Measurements from ENCODE around the gene MPC1. TPM values are rescaled to one million over a fixed set of nuclear protein-coding genes. Genes with fewer than 3 reads are reported as not detected.

MPC1 gene
- 25.7 TPM for total RNA-seq
- 10 to 100 TPM; 70.2 to 92.1 (median 79.2) TPM for polyA plus RNA-seq

DNA sequence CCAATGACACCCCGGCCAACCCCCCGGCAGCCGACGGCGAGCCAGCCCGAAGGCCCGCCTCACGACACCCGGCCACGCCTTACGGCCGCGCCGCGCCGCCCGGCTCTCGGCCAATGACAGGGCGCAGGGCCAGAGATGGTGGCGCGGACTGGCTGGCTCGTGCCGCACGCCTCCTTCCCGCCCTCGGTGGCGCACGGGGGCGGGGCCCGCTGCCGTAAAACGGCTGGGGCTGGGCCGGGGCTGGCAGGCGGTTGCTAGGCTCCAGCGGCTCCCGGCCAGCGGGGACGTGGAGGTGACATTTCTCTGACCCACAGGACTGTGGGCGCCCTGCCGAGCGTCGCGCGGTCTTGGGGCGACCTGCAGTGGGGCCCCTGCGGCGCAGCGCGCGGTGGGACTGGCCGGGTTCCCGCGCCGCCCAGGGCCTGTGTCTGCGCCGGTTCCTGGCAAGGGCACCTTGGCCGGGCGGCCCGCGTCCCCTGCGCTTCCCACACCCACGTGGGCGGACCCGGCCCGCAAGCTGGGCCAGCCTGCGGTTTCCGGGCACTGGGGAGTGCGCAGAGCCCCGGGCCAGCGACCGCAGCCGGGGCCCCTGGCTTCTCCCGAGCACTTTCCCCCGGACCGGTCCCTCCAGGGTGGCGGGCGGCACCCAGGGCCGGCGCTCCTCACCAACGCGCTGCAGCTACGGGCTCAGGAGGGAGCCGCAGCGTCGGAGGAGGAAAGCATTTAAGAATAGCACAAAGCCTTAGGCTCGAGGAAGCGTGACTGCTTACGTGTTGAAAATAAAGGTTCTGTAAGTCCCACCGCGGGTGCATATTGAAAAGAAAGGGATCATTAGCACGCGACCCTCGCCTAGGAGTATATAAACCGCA lies at the start of gene MPC1:
Gene MPC1 (minus strand): TSS at position 8 of the 869 bp plus-strand sequence. CDS start 64 bp downstream, outside the sequence.
- Mint-ChIP-seq H3K27ac (peak within 1 kb of the TSS; percentile 56 to 94 (median 89)), H3K4me1 (peaks cover 5 to 22% (median 14%) of the 10 kb centered on the region in 4 donors), H3K4me3 (peak within 1 kb of the TSS; percentile 95 to 99 (median 97)), H3K9me3 (no peaks in the 10 kb centered on the region), H3K27me3 (peaks cover 6% of the 10 kb centered on the region), H3K36me3 (no peaks in the 10 kb centered on the region)
- no peaks in the 10 kb centered on the region for H3K27me3 ChIP-seq (ENCODE audit: control insufficient read depth, insufficient read depth, low read length)
- peaks cover 17% of the 10 kb centered on the region for H3K4me1 ChIP-seq (ENCODE audit: control insufficient read depth, insufficient read depth, low read length, poor library complexity, severe bottlenecking)
- peak; percentile 92 to 97 (median 95) for DNase-seq
- H3K4me3 ChIP-seq (ENCODE audit: low read depth, low read length) = peak within 1 kb of the TSS; percentile 92
- peak; percentile 96 to 97 for ATAC-seq (ENCODE audit: low read depth in 2 of 2)
- H3K36me3 ChIP-seq (ENCODE audit: control insufficient read depth, insufficient read depth, low read length) = peaks cover 2% of the 10 kb centered on the region
- H3K9me3 ChIP-seq (ENCODE audit: control insufficient read depth in 2 of 2, low read length in 2 of 2) = no peaks in the 10 kb centered on the region
- H3K27ac ChIP-seq (ENCODE audit: insufficient read depth, low read length, poor library complexity, severe bottlenecking) = peak within 1 kb of the TSS; percentile 76

- Histone ChIP-seq H3K27me3 (ENCODE audit: control insufficient read depth, insufficient read depth, low read length) (no peaks in the 10 kb centered on the region), H3K9me3 (ENCODE audit: control insufficient read depth in 2 of 2, low read length in 2 of 2) (no peaks in the 10 kb centered on the region), H3K4me1 (ENCODE audit: control insufficient read depth, insufficient read depth, low read length, poor library complexity, severe bottlenecking) (no peaks in the 10 kb centered on the region), H3K36me3 (ENCODE audit: control insufficient read depth, insufficient read depth, low read length) (no peaks in the 10 kb centered on the region), H3K27ac (ENCODE audit: insufficient read depth, low read length, poor library complexity, severe bottlenecking) (no peak overlapping the region), H3K4me3 (ENCODE audit: low read depth, low read length) (no peak overlapping the region)
- H3K9me3 Mint-ChIP-seq = peaks cover 0 to 3% (median 0%) of the 10 kb centered on the region in 7 donors
- peaks cover 11% of the 10 kb centered on the region for H3K36me3 Mint-ChIP-seq
- H3K4me1 Mint-ChIP-seq = peaks cover 0 to 1% (median under 1%) of the 10 kb centered on the region in 4 donors
- H3K27me3 Mint-ChIP-seq = no peaks in the 10 kb centered on the region
- H3K27ac Mint-ChIP-seq = no peak overlapping the region
- ATAC-seq (ENCODE audit: low read depth in 2 of 2) (no peak), DNase-seq (no peak)
- no peak overlapping the region for H3K4me3 Mint-ChIP-seq
These were observed 47.5 kb upstream of the MPC1 start for GRCh38 chr6:166430269-166430668.

DNA sequence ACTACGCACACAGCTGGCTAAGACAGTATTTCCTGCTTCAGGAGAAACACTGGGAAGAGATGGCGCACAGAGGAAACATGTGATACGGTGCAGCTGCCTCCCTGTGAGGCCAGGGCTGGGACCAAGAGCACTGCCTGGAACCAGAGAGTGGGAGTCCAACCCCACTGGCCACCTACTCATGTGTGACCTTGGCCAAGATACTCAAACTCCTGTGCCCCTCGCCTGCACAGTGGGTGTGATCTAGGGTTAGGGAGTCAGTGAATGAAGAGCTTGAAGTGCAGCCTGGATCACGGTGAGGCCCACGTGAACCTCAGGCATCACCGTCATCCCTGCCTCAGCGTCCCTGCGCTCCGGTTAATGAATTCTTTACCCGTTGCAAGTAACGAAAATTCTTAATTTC lies 41.7 kb upstream of the MPC1 start:
- ATAC-seq (ENCODE audit: low read depth in 2 of 2) = no peak
- peaks cover 5 to 23% (median 14%) of the 10 kb centered on the region in 4 donors for H3K4me1 Mint-ChIP-seq
- H3K4me1 ChIP-seq (ENCODE audit: control insufficient read depth, insufficient read depth, low read length, poor library complexity, severe bottlenecking) = peaks cover 19% of the 10 kb centered on the region

DNA sequence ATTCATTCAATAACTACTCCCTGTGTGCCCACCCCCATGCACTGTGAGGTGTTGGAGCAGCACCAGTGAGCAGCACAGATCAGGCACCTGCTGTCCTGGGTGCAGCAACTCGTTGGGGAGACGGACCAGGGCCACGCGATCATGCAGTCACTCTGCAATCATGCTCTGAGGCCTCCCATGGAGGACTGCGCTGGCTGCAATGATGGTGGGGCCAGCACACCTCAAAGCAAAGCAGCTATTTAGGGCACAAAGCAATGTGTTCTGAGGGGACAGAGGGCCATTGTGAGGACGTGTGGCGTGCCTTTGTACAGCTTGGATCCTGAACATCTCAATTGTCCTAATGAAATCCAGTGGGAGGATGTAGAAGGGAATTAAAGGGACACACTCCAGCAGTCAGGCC lies 41.0 kb upstream of the MPC1 start:
- no peak overlapping the region for H3K27ac Mint-ChIP-seq

More for the DNA sequence above, 41.7 kb upstream of the MPC1 start:
- no peaks in the 10 kb centered on the region for H3K9me3 ChIP-seq (ENCODE audit: control insufficient read depth in 2 of 2, low read length in 2 of 2)
- no peaks in the 10 kb centered on the region for H3K36me3 ChIP-seq (ENCODE audit: control insufficient read depth, insufficient read depth, low read length)
- no peak overlapping the region for H3K27ac ChIP-seq (ENCODE audit: insufficient read depth, low read length, poor library complexity, severe bottlenecking)
- Mint-ChIP-seq H3K4me3 (no peak overlapping the region), H3K27ac (peak overlapping the region in 2 of 3 donors; percentile 38 to 55), H3K27me3 (no peaks in the 10 kb centered on the region), H3K36me3 (no peaks in the 10 kb centered on the region), H3K9me3 (peaks cover 0 to 3% (median 0%) of the 10 kb centered on the region in 7 donors)
- no peaks in the 10 kb centered on the region for H3K27me3 ChIP-seq (ENCODE audit: control insufficient read depth, insufficient read depth, low read length)
- no peak overlapping the region for H3K4me3 ChIP-seq (ENCODE audit: low read depth, low read length)
- no peak for DNase-seq

GRCh38 chr6:166423051-166423745 lies 40.5 kb upstream of the MPC1 start:
- ATAC-seq (ENCODE audit: low read depth in 2 of 2) (no peak), DNase-seq (no peak)
- Histone ChIP-seq H3K36me3 (ENCODE audit: control insufficient read depth, insufficient read depth, low read length) (no peaks in the 10 kb centered on the region), H3K27ac (ENCODE audit: insufficient read depth, low read length, poor library complexity, severe bottlenecking) (no peak overlapping the region), H3K9me3 (ENCODE audit: control insufficient read depth in 2 of 2, low read length in 2 of 2) (no peaks in the 10 kb centered on the region), H3K4me1 (ENCODE audit: control insufficient read depth, insufficient read depth, low read length, poor library complexity, severe bottlenecking) (peaks cover 31% of the 10 kb centered on the region), H3K4me3 (ENCODE audit: low read depth, low read length) (no peak overlapping the region), H3K27me3 (ENCODE audit: control insufficient read depth, insufficient read depth, low read length) (no peaks in the 10 kb centered on the region)
- Mint-ChIP-seq H3K27me3 (no peaks in the 10 kb centered on the region), H3K27ac (no peak overlapping the region), H3K4me1 (peaks cover 15 to 34% (median 26%) of the 10 kb centered on the region in 4 donors), H3K36me3 (no peaks in the 10 kb centered on the region), H3K4me3 (no peak overlapping the region), H3K9me3 (no peaks in the 10 kb centered on the region)

More for the DNA sequence above, 41.0 kb upstream of the MPC1 start:
- Mint-ChIP-seq H3K9me3 (peaks cover 0 to 3% (median 0%) of the 10 kb centered on the region in 7 donors), H3K36me3 (no peaks in the 10 kb centered on the region), H3K4me1 (peaks cover 12 to 29% (median 20%) of the 10 kb centered on the region in 4 donors), H3K27me3 (no peaks in the 10 kb centered on the region), H3K4me3 (no peak overlapping the region)
- no peak for DNase-seq
- Histone ChIP-seq H3K36me3 (ENCODE audit: control insufficient read depth, insufficient read depth, low read length) (no peaks in the 10 kb centered on the region), H3K9me3 (ENCODE audit: control insufficient read depth in 2 of 2, low read length in 2 of 2) (no peaks in the 10 kb centered on the region), H3K27me3 (ENCODE audit: control insufficient read depth, insufficient read depth, low read length) (no peaks in the 10 kb centered on the region), H3K4me3 (ENCODE audit: low read depth, low read length) (no peak overlapping the region), H3K4me1 (ENCODE audit: control insufficient read depth, insufficient read depth, low read length, poor library complexity, severe bottlenecking) (peaks cover 25% of the 10 kb centered on the region), H3K27ac (ENCODE audit: insufficient read depth, low read length, poor library complexity, severe bottlenecking) (no peak overlapping the region)
- ATAC-seq (ENCODE audit: low read depth in 2 of 2) = no peak

GRCh38 chr6:166422201-166422940 lies 39.6 kb upstream of the MPC1 start:
- Mint-ChIP-seq H3K27me3 (peaks cover 3% of the 10 kb centered on the region), H3K27ac (peak overlapping the region in 1 of 3 donors; percentile 60), H3K9me3 (no peaks in the 10 kb centered on the region), H3K4me1 (peaks cover 16 to 43% (median 33%) of the 10 kb centered on the region in 4 donors), H3K36me3 (no peaks in the 10 kb centered on the region), H3K4me3 (no peak overlapping the region)
- Histone ChIP-seq H3K4me3 (ENCODE audit: low read depth, low read length) (no peak overlapping the region), H3K27ac (ENCODE audit: insufficient read depth, low read length, poor library complexity, severe bottlenecking) (no peak overlapping the region), H3K27me3 (ENCODE audit: control insufficient read depth, insufficient read depth, low read length) (no peaks in the 10 kb centered on the region), H3K36me3 (ENCODE audit: control insufficient read depth, insufficient read depth, low read length) (no peaks in the 10 kb centered on the region), H3K4me1 (ENCODE audit: control insufficient read depth, insufficient read depth, low read length, poor library complexity, severe bottlenecking) (peaks cover 39% of the 10 kb centered on the region), H3K9me3 (ENCODE audit: control insufficient read depth in 2 of 2, low read length in 2 of 2) (no peaks in the 10 kb centered on the region)
- ATAC-seq (ENCODE audit: low read depth in 2 of 2) (no peak), DNase-seq (no peak)

DNA sequence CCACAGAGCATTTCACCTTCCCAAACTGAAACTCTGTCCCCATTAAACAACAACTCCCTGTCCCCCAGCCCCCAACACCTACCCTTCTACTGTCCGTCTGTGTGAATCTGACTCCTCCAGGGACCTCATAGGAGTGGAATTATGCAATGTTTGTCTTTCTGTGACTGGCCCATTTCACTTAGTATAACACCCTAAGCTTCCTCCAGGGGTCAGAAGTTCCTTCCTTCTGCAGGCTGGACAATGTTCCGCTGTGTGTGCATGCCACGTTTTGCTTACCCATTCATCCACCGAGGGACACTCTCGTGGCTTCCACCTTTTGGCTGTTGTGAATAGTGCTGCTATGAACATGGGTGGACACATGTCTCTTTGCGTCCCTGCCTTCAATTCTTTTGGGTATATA lies 37.6 kb upstream of the MPC1 start:
- H3K27me3 Mint-ChIP-seq = peaks cover 4% of the 10 kb centered on the region
- H3K27me3 ChIP-seq (ENCODE audit: control insufficient read depth, insufficient read depth, low read length) = no peaks in the 10 kb centered on the region
- peaks cover 24 to 63% (median 53%) of the 10 kb centered on the region in 4 donors for H3K4me1 Mint-ChIP-seq
- peak overlapping the region; percentile 73 for H3K27ac ChIP-seq (ENCODE audit: insufficient read depth, low read length, poor library complexity, severe bottlenecking)
- H3K4me3 ChIP-seq (ENCODE audit: low read depth, low read length) = peak overlapping the region; percentile 13
- H3K36me3 ChIP-seq (ENCODE audit: control insufficient read depth, insufficient read depth, low read length) = no peaks in the 10 kb centered on the region
- no peaks in the 10 kb centered on the region for H3K9me3 ChIP-seq (ENCODE audit: control insufficient read depth in 2 of 2, low read length in 2 of 2)
- ATAC-seq (ENCODE audit: low read depth in 2 of 2) = no peak
- peaks cover 14% of the 10 kb centered on the region for H3K36me3 Mint-ChIP-seq
- H3K27ac Mint-ChIP-seq = peak overlapping the region; percentile 92 to 99 (median 97)
- peak overlapping the region in 1 of 4 donors; percentile 53 for H3K4me3 Mint-ChIP-seq
- peaks cover 0 to 15% (median 2%) of the 10 kb centered on the region in 7 donors for H3K9me3 Mint-ChIP-seq
- no peak for DNase-seq
- H3K4me1 ChIP-seq (ENCODE audit: control insufficient read depth, insufficient read depth, low read length, poor library complexity, severe bottlenecking) = peaks cover 59% of the 10 kb centered on the region
